Transverse colon (tissue), 4 donors: Measurements from ENCODE around the gene FYB1. TPM values are rescaled to one million over a fixed set of nuclear protein-coding genes. Genes with fewer than 3 reads are reported as not detected.

Experiments used
- DNase-seq: peaks from one replicate; pipeline ENCODE4 v3.0.0-alpha.2; 2019
- H3K27ac ChIP-seq, 4 donors: fragments of 200-600 bp; sonication (generic); 2 replicates each; pipeline ENCODE4 v1.5.1; 2016 to 2018; ENCODE audit warnings: inconsistent platforms in 4 of 4
- H3K27me3 ChIP-seq: fragments of 200-600 bp; sonication (generic); 2 replicates; pipeline ENCODE4 v1.5.1; 2017; ENCODE audit warnings: inconsistent platforms
- H3K36me3 ChIP-seq, 4 donors: fragments of 200-600 bp; sonication (generic); 2 replicates each; pipeline ENCODE4 v1.5.1; 2017 to 2019; ENCODE audit warnings: inconsistent platforms in 4 of 4
- H3K4me1 ChIP-seq, 4 donors: fragments of 200-600 bp; sonication (generic); 2 replicates each; pipeline ENCODE4 v1.5.1; 2017 to 2020; ENCODE audit warnings: inconsistent platforms in 4 of 4
- H3K4me3 ChIP-seq, 4 donors: fragments of 200-600 bp; sonication (generic); 1 replicate in 1 of 4; 2 replicates in 3 of 4; pipeline versions ENCODE4 v1.5.1 to v1.6.1; 2017 to 2019; ENCODE audit warnings: inconsistent platforms in 4 of 4
- H3K9me3 ChIP-seq, 2 donors: fragments of 200-600 bp; sonication (generic); 2 replicates each; pipeline ENCODE4 v1.5.1; 2017 to 2019; ENCODE audit warnings: inconsistent platforms in 2 of 2
- EP300 ChIP-seq: sonication (generic); formaldehyde crosslinking; IDR thresholded peaks from one replicate; pipeline ENCODE4 v1.6.1; 2017; ENCODE audit warnings: antibody characterized with exemption, low read depth
- POLR2A ChIP-seq: fragments of 450-650 bp; IDR thresholded peaks from one replicate; pipeline ENCODE4 v1.6.1; 2016; ENCODE audit warnings: antibody characterized with exemption, mild to moderate bottlenecking, moderate library complexity
- POLR2AphosphoS5 ChIP-seq, 3 donors: sonication (generic); formaldehyde crosslinking; IDR thresholded peaks; one replicate each; pipeline ENCODE4 v1.6.1; 2016; ENCODE audit warnings: antibody characterized with exemption in 3 of 3
- WGBS, 2 donors: methylation state at CpG; one replicate each; pipeline ENCODE4 v1.1.5; 2018; ENCODE audit warnings: low coverage in 1 of 2; 5-methylcytosine and 5-hydroxymethylcytosine counted together
- in situ Hi-C, 4 donors: fragments of 200-750 bp; cut with MboI; loops; one replicate each; pipeline versions ENCODE4 v1.15.0 to v1.15.1; 2017; ENCODE audit warnings: low sequenced_read_pairs in 3 of 4, low pct_ligation_motif_present in 1 of 4, low pct_unique_long_range_greater_than_20kb in 1 of 4
- intact Hi-C: fragments of 100-400 bp; cut with DNase I; formaldehyde crosslinking; loops from one replicate; pipeline ENCODE4 v1.15.1; 2023; ENCODE audit warnings: low total_unique reads
- total RNA-seq, 4 donors: library from RNA; depleted of rRNA; stranded (reverse); fragments of >200 nt; gene quantifications; one replicate each; pipeline ENCODE4 v1.1.0, GENCODE V29; 2016
- TF ChIP-seq, protein P1 (sequence below), 5 experiments: fragments of 200-600 bp in 3 of 5; fragments of 450-650 bp in 2 of 5; sonication (generic) in 3 of 5; IDR thresholded peaks; 1 replicate in 2 of 5; 2 replicates in 3 of 5; pipeline ENCODE4 v1.5.1; 2016 to 2017; ENCODE audit warnings: antibody characterized with exemption in 5 of 5, inconsistent platforms in 3 of 5, mild to moderate bottlenecking in 2 of 5, moderate library complexity in 1 of 5

The FYB1 gene
- total RNA-seq, 4 donors from 2014 or later, result 6.4 to 38.5 (median 17.5) TPM

- intact Hi-C loops (no loop called here), in situ Hi-C loops (loop anchor here in 1 of 4 donors (25.0 kb wide), 1 partner anchor 144 kb away; no protein-coding TSS in a partner anchor)
- H3K27me3 ChIP-seq, result no peaks in the 10 kb centered on the region
- no peaks in the 10 kb centered on the region for H3K4me1 ChIP-seq
- H3K4me3 ChIP-seq, result no peak overlapping the region
- no peak overlapping the region for H3K27ac ChIP-seq
- no peaks in the 10 kb centered on the region for H3K9me3 ChIP-seq
- no peaks in the 10 kb centered on the region for H3K36me3 ChIP-seq
- no peak for DNase-seq
- whole genome bisulfite sequencing, 2 donors, result 77 to 87% methylated on average over 2 to 3 of the region's 3 CpGs
- no peak for TF ChIP-seq POLR2AphosphoS5 (IDR thresholded peaks at IDR 0.05)
Observed at GRCh38 chr5:39143151-39143860, 76.1 kb downstream of the FYB1 start.

- intact Hi-C loops (no loop called here), in situ Hi-C loops (loop anchor here in 1 of 4 donors (25.0 kb wide), 1 partner anchor 147 kb away; no protein-coding TSS in a partner anchor)
- no peaks in the 10 kb centered on the region for H3K9me3 ChIP-seq
- H3K4me1 ChIP-seq, result no peaks in the 10 kb centered on the region
- TF ChIP-seq, protein P1, sequence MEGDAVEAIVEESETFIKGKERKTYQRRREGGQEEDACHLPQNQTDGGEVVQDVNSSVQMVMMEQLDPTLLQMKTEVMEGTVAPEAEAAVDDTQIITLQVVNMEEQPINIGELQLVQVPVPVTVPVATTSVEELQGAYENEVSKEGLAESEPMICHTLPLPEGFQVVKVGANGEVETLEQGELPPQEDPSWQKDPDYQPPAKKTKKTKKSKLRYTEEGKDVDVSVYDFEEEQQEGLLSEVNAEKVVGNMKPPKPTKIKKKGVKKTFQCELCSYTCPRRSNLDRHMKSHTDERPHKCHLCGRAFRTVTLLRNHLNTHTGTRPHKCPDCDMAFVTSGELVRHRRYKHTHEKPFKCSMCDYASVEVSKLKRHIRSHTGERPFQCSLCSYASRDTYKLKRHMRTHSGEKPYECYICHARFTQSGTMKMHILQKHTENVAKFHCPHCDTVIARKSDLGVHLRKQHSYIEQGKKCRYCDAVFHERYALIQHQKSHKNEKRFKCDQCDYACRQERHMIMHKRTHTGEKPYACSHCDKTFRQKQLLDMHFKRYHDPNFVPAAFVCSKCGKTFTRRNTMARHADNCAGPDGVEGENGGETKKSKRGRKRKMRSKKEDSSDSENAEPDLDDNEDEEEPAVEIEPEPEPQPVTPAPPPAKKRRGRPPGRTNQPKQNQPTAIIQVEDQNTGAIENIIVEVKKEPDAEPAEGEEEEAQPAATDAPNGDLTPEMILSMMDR (IDR thresholded peaks at IDR 0.05), result no peak
- TF ChIP-seq POLR2AphosphoS5 (IDR thresholded peaks at IDR 0.05), result no peak
- TF ChIP-seq POLR2A, result no peak
- TF ChIP-seq EP300, result no peak
- no peaks in the 10 kb centered on the region for H3K27me3 ChIP-seq
- H3K4me3 ChIP-seq, result no peak overlapping the region
- H3K27ac ChIP-seq, result no peak overlapping the region
- no peaks in the 10 kb centered on the region for H3K36me3 ChIP-seq
- no peak for DNase-seq
- WGBS, 2 donors, result 80 to 81% methylated on average over 7 of the region's 7 CpGs
Observed at GRCh38 chr5:39140558-39141168, 78.7 kb downstream of the FYB1 start.

DNA sequence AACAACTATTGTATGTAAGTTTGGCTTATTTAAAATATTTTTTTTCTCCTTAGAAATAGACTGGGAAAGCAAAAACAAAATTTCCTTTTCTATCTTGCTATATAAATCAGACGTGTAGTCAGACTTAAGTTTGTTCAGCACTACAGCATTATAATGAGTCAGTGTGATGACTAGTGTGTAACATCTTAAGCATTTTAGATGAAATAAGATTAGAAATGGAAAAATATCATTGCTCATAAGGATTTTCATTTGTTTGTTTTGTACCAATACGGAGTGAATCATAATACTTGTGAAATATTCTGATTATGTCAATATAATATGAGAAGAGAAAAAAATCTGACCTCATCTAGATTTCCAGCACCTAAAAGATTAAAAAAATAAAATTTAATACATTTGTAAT, 80.5 kb downstream of the FYB1 start:
- intact Hi-C loops, result no loop called here
- H3K4me1 ChIP-seq, result no peaks in the 10 kb centered on the region
- no peaks in the 10 kb centered on the region for H3K36me3 ChIP-seq
- WGBS, 2 donors, result 48 to 78% methylated on average over 2 of the region's 2 CpGs
- no peak overlapping the region for H3K4me3 ChIP-seq
- no peak overlapping the region for H3K27ac ChIP-seq
- in situ Hi-C loops, result loop anchor here in 1 of 4 donors (25.0 kb wide), 1 partner anchor 148 kb away; no protein-coding TSS in a partner anchor
- H3K9me3 ChIP-seq, result no peaks in the 10 kb centered on the region
- H3K27me3 ChIP-seq, result no peaks in the 10 kb centered on the region
- DNase-seq, result no peak
- TF ChIP-seq EP300, result no peak
- no peak for TF ChIP-seq POLR2AphosphoS5 (IDR thresholded peaks at IDR 0.05)
- TF ChIP-seq POLR2A, result no peak
- TF ChIP-seq, protein P1 (IDR thresholded peaks at IDR 0.05), result no peak

DNA sequence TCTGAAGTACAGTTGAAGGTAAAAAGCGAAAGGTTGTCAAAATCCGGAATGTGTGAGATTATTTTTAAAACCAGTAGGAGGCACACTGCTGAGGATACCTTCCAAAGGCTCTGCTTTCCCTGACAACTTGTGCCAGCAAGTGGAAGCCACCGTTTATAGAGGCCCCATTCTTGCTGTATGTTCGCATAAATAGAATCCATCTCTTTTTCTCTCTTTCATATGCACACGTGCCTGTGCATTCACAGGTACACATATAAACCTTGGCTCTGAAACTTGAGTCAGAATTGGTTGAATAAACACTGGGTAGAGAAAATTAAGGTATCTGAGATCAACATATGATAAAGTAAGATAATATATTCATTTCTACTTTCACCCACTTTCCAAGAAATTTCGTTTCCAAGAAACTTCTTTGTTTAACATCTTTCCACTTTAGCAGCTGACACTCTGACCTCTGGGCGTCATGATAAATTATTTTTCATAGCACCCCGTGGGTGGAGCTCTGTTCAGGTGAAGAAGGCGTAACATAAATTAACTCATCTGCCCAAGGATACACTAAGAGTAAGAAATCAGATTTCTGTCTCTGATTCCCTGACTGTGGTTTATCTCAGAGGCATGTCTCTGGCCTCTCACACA, 81.4 kb downstream of the FYB1 start:
- Histone ChIP-seq H3K36me3 (no peaks in the 10 kb centered on the region), H3K4me3 (no peak overlapping the region), H3K4me1 (no peaks in the 10 kb centered on the region), H3K9me3 (no peaks in the 10 kb centered on the region), H3K27ac (no peak overlapping the region), H3K27me3 (no peaks in the 10 kb centered on the region)
- no peak for DNase-seq
- 56 to 65% methylated on average over 9 of the region's 9 CpGs for WGBS, 2 donors
- TF ChIP-seq POLR2A (no peak), EP300 (no peak), POLR2AphosphoS5 (IDR thresholded peaks at IDR 0.05) (no peak)
- TF ChIP-seq, protein P1 (IDR thresholded peaks at IDR 0.05), result no peak
- in situ Hi-C loops (loop anchor here in 1 of 4 donors (25.0 kb wide), 1 partner anchor 149 kb away; no protein-coding TSS in a partner anchor), intact Hi-C loops (no loop called here)
